HG02852 (cell line): ENCODE data around the gene TP53BP1.

Experiments
- ATAC-seq: cut with Tn5 transposase; IDR thresholded peaks from one replicate; pipeline ENCODE4 v1.9.1; 2021; ENCODE audit warnings: mild to moderate bottlenecking, moderate library complexity; ENCODE audit not compliant: unreplicated experiment

TP53BP1 gene

GRCh38 chr15:43370310-43370974 lies 122.5 kb downstream of the TP53BP1 start:
- ATAC-seq, result peak; percentile 31

DNA sequence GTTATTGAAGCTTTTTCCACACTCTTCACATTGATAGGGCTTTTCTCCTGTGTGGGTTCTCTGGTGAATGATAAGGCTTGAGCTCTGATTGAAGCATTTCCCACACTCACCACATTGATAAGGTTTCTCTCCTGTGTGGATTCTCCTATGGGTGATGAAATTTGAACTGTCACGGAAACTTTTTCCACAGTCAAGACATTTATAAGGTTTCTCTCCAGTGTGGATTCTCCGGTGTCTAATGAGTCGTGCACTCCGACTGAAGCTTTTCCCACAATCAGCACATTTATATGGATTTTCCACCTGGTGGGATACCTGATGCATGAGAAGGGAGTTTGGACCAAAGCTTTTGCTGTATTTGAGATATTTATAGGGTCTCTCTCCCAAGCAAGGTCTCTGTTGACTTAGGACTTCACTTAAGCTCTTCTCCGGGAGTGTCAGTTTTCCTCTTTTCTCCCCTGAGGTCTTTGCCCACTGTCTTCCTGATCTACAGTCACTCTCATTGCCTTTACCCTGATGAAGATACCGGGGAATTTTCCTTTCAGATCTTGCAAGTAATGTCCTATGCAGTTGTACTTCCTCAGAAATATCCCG lies 131.5 kb downstream of the TP53BP1 start:
- no peak for ATAC-seq

DNA sequence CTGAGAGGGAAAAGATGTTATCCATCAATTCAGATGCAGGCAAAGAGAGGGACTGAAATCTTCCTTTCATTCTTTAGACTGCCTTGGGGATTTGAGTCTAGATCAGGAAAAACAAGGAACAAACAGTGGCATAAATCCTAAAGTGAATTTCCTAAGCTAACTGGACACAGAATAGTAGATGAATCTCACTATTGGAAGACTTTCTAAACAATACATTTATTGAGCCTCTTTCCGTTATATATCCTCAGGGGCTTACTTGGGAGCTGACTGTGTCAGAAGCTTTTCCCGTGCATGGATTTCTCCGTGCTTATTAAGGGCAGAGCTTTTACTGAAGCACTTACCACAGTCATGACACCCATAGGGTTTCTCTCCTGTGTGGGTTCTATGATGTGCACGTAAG lies 132.1 kb downstream of the TP53BP1 start:
- no peak for ATAC-seq
